ENCODE data around the gene FJX1.
"Not testable (repeated sequence)": the region's sequence is repeated elsewhere in the genome, so short reads cannot be mapped to it uniquely, and the experiment has no call there.

FJX1 gene

GRCh38 chr11:35635933-35636332 is 17.7 kb downstream of the FJX1 start:
- no peak for DNase-seq

GRCh38 chr11:35639591-35640179 is 21.4 kb downstream of the FJX1 start:
- peak; percentile 22 for DNase-seq

DNA sequence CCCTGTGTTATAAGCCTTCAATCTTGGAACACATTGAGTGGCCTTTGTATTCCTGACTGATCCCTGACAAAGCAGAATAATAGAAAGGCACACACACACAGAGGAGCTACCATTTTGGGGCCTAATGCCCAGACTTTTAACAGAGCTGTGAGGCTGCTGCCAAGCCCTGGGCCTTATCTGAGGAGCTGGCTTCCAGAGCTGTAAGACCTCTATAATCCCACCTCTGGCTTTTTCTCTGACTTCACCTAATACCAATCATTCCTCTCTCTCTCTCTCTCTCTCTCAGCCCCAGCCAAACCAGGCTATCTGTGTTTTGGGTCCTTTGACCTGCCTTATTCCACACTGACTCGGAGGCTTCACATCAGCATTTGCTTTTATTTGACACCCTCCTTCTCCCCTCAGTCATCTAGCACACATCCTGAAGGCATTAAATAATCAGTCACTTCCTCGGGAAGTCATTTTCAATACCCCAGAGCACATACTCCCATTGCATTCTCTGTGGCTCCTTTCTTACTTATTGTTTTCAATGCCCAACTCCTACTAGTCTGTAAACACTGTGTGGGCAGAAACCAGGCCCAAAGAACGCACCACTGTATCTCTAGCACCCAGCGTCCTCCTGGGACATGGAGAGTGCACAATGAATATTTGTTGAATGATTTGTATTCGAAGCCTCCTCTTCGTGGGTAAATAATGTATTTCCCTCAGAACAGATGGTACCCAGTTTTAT is 23.1 kb downstream of the FJX1 start:
- no peak for DNase-seq

- no peak for DNase-seq
These were observed 23.7 kb downstream of the FJX1 start for GRCh38 chr11:35641964-35642363.

GRCh38 chr11:35647421-35648093 is 29.3 kb downstream of the FJX1 start:
- DNase-seq, result peak; percentile 29

GRCh38 chr11:35650006-35650405 is 31.7 kb downstream of the FJX1 start:
- no peak for DNase-seq

- no peak for DNase-seq
These were observed 32.2 kb downstream of the FJX1 start for GRCh38 chr11:35650467-35650866.

GRCh38 chr11:35651263-35651662 is 33.0 kb downstream of the FJX1 start:
- DNase-seq, result no peak

DNA sequence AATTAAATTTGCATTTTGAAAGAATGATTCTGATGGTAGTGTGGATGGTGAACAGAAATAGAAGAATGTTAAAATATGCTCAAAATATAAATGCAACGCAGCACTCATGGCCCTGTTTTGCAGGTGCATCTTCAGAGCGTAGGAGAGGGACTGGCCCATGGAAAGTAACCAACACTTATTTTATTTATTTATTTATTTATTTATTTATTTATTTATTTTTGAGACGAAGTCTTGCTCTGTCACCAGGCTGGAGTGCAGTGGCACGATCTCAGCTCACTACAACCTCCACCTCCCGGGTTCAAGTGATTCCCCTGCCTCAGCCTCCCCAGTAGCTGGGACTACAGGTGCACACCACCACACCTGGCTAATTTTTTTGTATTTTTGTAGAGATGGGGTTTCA is 34.5 kb downstream of the FJX1 start:
- DNase-seq, result not testable (repeated sequence)

DNA sequence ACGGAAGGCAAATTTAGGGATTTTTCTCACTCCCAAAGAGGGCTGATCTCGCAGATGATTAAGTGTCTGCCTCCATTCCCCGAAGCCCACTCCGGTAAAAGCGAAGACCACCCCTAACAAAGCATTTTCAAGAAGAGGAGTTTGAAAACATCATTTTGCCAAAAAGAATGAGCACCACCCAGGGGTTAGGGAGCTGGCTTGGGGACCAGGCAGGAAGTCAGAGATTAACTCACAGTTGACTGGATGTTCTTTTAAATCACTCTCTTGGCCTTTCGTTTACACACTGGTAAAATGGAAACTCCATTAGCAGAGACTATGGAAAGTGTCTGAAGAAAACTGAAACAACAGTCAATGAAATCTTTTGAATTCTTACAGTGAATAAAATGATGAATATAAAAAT is 36.5 kb downstream of the FJX1 start:
- DNase-seq, result no peak

DNA sequence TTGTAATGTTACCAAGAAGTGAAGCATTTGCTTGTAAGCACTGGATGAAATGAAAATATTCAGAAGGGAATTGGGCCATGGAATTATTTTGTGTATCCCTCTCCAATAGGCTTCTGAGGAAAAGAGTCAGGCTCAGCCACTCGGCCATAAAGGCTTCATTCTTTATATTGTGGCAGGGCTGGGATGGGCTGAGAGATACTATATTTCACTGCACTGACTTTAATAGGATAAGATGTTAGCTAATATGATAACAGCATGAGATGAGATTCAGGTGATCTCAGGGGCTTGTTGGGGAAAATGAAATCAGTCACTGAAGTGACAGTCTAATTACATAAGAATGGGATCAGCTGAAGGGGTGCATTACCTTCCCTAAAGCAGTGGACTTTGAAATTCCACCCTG is 37.0 kb downstream of the FJX1 start:
- no peak for DNase-seq

- DNase-seq, result no peak
These were observed 37.6 kb downstream of the FJX1 start for GRCh38 chr11:35655856-35656255.

DNA sequence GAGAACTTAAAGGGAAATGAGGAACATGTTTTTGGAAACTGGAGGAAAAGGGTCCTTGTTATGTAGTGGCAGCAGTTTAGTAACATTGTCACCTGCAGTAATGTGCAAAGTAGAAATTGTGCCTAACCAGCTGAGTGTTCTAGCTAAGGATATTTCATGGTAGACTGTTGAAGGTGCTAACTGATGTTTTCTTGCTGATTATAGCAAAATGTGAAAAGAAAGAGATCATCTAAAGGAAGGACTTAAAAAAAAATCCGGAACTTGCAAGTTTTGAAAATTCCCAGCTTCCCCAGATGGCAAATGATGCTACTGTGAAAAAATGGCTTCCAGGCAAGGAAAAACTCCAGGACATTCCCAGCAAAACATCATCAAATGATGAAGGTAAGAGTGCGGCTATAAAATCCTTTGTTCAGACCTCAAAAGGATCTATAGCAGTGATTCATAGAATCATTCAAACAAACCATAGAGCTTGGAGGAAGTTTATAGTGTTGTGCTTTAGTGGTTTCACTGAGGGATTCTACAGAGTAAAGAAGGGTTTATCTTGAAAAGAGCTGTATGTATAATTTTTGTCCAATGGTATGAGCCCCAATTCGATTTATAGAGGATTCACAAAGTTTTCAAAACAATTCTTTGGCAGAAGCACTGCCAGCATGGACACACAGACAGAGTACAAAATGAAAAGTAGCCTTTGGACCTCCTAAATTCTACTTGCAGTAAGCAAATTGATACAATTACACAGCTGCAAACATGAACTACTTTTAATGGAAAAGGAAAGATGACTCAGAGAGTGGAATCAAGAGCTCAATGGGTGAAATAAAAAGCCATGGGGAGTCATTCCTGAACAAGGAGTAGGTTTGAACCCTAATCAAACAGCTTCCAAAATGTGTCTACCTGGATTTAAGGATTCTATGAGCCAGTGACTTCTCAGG is 40.0 kb downstream of the FJX1 start:
- DNase-seq, result no peak

DNA sequence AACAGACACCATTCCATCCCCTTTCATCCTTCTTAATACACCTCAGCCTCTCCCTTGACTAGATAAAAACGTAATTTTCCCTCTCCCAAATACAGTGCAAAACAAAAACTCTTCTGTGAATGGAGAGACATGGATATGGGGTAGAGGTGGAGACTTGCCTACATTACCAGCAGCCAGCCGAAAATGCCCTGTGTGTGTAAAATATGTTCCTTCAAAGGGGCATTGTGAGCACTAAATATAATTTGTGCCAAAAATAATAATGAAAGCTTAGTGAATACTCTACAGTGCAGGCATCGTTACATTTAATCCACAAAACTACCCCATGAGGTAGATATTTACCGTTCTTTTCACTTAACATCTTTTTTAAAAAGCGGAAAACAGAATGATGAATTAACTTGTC is 43.3 kb downstream of the FJX1 start:
- no peak for DNase-seq

DNA sequence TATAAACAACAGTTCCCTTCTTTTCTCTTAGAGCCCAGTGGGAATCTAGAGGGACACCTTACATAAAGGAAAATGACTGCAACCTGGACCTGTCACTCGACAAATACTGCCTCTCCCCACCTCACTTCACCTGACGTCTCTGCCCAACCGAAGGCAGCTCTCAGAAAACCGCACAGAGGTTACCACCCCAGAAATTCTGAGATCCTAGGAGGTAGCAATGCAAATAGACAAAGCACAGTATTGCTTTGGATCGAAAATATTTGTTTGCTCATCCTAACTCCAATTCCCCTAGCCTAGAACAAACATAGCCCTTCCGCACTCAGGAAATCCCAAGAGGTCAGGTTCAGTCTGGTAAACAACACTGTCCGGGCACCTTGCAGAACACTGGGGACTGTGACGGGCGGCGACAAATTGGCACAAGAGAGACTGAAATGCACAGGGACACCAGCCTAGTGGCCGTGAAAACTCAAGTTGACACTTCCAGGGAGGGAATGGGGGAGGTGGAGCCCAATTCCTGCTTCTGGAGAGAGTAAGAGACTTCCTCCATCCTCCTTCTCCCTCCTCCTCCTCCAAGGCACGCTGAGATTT is 43.9 kb downstream of the FJX1 start:
- DNase-seq, result peak; percentile 61

DNA sequence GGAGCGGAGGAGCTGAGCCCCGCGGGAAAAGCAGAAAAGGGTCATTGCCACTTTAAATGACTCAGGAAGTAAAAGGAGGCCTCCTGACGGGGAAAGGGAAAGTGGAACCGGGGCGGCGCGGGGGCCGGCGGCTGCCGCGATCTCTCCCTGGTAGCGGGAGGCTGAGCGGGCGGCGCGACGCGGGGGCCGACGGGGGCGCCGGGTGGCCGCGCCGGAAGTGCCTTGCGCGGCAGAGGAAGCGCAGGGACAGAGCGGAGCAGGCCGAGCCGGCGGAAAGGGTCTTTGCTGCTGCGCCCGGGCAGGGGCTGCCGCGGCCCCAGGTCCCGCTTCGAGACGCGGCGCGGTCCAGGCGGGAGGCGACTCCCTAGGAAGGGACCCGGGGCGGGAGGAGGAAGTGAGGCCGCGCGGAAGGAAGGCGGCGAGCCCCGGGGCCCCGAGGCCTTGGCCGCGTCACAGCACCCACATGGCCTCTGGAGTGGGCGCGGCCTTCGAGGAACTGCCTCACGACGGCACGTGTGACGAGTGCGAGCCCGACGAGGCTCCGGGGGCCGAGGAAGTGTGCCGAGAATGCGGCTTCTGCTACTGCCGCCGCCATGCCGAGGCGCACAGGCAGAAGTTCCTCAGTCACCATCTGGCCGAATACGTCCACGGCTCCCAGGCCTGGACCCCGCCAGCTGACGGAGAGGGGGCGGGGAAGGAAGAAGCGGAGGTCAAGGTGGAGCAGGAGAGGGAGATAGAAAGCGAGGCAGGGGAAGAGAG is 44.6 kb downstream of the FJX1 start, which contains the start of gene TRIM44:
Gene TRIM44 (plus strand): TSS at position 127 of the 759 bp plus-strand sequence. CDS start 337 bp downstream, at position 464.
- peak; percentile 86 for DNase-seq

GRCh38 chr11:35663408-35663702 is 45.1 kb downstream of the FJX1 start:
- DNase-seq, result no peak

DNA sequence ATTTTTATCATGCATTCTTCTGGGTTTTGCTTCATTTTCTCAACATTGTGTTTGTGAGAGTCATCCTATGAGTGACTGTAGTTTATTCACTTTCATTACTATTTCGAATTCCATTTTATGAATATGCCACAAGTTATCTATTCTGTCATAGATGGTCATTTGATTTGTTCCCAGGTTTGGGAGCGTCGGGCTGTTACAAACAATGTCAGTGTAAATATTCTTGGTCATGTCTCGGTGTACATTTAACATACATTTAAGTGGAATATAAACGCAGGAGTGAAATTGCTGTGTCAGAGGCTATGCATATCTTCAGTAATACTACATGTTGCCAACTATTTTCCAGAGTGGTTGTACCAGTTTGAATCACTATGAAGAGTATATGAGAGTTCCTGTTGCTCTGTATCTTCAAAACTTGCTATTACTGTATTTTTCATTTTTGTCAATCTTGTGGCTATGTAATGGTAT is 46.7 kb downstream of the FJX1 start:
- no peak for DNase-seq

DNA sequence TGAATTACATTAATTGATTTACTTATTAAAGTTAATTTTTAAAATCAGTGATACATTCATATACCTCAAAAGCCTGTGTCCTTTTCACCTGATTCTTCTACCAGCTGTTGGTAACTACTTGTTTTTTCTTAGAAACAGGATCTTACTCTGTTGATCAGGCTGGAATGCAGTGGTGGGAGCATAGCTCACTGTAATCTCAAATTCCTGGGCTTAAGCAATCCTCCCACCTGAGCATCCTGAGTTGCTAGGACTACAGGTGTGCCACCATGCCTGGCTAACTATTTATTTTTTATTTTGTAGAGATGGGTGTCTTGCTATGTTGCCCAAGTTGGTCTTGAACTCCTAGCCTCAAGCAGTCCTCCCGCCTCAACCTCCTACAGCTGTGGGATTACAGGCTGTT is 49.0 kb downstream of the FJX1 start:
- no peak for DNase-seq

GRCh38 chr11:35668350-35668749 is 50.1 kb downstream of the FJX1 start:
- DNase-seq, result not testable (repeated sequence)
